Suprapubic skin (tissue), 3 donors: ENCODE results near the gene PRKAG2.

Experiments used
- POLR2A ChIP-seq, 2 donors: fragments of 450-650 bp; IDR thresholded peaks; one replicate each; pipeline ENCODE4 v1.6.1; 2017; ENCODE audit warnings: antibody characterized with exemption in 2 of 2, mild to moderate bottlenecking in 2 of 2, moderate library complexity in 2 of 2
- TF ChIP-seq, protein P1 (sequence below), 2 donors: fragments of 200-600 bp in 1 of 2; fragments of 450-650 bp in 1 of 2; sonication (generic) in 1 of 2; IDR thresholded peaks; one replicate each; pipeline ENCODE4 v1.5.1; 2016 to 2019; ENCODE audit warnings: antibody characterized with exemption in 2 of 2, mild to moderate bottlenecking in 1 of 2, moderate library complexity in 1 of 2

DNA sequence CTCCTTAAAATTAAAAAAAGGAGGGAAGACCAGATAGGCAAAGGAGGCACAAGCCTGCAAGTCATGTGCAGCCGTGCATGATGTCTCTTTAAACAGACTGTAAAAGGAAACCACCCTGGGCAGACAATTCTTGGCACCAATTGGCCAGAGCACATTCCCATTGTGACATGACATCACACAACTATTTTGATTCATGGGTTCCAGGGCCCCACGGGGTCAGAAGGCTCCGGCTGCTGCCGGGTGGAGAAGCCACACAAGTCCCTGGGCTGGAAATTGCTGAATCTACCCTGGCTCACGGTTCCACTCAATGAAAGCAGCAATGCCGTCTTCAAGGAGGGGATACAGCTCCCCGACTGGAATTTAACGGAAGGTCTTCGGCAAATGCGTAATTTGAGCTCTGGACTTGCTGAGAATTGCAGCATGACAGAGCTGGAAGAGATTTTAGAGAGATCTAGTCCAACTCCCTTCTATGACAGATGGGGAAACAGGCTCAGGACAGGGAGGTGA lies 140.5 kb downstream of the PRKAG2 start:
- TF ChIP-seq, protein P1, sequence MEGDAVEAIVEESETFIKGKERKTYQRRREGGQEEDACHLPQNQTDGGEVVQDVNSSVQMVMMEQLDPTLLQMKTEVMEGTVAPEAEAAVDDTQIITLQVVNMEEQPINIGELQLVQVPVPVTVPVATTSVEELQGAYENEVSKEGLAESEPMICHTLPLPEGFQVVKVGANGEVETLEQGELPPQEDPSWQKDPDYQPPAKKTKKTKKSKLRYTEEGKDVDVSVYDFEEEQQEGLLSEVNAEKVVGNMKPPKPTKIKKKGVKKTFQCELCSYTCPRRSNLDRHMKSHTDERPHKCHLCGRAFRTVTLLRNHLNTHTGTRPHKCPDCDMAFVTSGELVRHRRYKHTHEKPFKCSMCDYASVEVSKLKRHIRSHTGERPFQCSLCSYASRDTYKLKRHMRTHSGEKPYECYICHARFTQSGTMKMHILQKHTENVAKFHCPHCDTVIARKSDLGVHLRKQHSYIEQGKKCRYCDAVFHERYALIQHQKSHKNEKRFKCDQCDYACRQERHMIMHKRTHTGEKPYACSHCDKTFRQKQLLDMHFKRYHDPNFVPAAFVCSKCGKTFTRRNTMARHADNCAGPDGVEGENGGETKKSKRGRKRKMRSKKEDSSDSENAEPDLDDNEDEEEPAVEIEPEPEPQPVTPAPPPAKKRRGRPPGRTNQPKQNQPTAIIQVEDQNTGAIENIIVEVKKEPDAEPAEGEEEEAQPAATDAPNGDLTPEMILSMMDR (IDR thresholded peaks at IDR 0.05) = no peak
- TF ChIP-seq POLR2A (IDR thresholded peaks at IDR 0.05) = no peak
